ENCODE results near the gene HLA-F.

DNA sequence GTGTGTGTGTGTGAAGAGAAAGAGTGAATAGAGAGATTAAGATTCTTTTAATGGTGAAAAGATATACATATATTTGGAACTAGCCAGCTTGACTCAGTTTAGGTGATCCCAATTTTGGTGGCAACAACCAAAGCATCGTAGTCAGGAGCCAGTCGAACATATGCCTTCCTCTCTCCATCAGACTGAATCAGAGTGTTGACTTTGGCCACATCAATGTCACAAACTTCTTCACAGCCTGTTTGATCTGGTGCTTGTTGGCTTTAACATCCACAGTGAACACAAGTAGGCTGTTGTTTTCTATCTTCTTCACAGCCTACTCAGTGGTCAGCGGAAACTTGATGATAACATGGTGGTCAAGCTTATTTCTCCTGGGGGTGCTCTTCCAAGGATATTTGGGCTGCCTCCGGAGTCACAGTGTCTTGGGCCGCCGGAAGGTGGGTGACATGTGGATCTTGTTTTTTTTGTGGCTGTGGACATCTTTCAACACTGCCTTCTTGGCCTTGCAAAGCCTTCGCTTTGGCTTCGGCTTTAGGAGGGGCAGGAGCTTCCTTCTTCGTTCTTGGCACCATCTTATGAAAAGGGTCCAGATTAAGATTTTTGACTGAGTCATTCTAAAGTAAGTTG, 3.4 kb downstream of the HLA-F start:
- TF ChIP-seq POLR2AphosphoS5 (IDR thresholded peaks at IDR 0.05; ENCODE audit: low read depth, low read length) (no peak), TAF1 (IDR thresholded peaks at IDR 0.05; ENCODE audit: borderline replicate concordance, insufficient read depth, low read length) (no peak), SIN3A (IDR thresholded peaks at IDR 0.05; ENCODE audit: borderline replicate concordance, insufficient read depth, low read length) (no peak), FOXP2 (optimal IDR thresholded peaks at IDR 0.05; ENCODE audit: borderline replicate concordance, extremely low read depth, extremely low read length, insufficient read depth) (no peak)
- TF ChIP-seq, protein P1, sequence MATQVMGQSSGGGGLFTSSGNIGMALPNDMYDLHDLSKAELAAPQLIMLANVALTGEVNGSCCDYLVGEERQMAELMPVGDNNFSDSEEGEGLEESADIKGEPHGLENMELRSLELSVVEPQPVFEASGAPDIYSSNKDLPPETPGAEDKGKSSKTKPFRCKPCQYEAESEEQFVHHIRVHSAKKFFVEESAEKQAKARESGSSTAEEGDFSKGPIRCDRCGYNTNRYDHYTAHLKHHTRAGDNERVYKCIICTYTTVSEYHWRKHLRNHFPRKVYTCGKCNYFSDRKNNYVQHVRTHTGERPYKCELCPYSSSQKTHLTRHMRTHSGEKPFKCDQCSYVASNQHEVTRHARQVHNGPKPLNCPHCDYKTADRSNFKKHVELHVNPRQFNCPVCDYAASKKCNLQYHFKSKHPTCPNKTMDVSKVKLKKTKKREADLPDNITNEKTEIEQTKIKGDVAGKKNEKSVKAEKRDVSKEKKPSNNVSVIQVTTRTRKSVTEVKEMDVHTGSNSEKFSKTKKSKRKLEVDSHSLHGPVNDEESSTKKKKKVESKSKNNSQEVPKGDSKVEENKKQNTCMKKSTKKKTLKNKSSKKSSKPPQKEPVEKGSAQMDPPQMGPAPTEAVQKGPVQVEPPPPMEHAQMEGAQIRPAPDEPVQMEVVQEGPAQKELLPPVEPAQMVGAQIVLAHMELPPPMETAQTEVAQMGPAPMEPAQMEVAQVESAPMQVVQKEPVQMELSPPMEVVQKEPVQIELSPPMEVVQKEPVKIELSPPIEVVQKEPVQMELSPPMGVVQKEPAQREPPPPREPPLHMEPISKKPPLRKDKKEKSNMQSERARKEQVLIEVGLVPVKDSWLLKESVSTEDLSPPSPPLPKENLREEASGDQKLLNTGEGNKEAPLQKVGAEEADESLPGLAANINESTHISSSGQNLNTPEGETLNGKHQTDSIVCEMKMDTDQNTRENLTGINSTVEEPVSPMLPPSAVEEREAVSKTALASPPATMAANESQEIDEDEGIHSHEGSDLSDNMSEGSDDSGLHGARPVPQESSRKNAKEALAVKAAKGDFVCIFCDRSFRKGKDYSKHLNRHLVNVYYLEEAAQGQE (IDR thresholded peaks at IDR 0.05; ENCODE audit: insufficient read depth in 1 of 2, low read depth in 2 of 2, low read length in 2 of 2): no peak
